Measurements from ENCODE around the gene ANKRD49. TPM values are rescaled to one million over a fixed set of nuclear protein-coding genes. Genes with fewer than 3 reads are reported as not detected.

Gene ANKRD49
- total RNA-seq, result 10 to 100 TPM; 24.2 to 28.1 TPM

DNA sequence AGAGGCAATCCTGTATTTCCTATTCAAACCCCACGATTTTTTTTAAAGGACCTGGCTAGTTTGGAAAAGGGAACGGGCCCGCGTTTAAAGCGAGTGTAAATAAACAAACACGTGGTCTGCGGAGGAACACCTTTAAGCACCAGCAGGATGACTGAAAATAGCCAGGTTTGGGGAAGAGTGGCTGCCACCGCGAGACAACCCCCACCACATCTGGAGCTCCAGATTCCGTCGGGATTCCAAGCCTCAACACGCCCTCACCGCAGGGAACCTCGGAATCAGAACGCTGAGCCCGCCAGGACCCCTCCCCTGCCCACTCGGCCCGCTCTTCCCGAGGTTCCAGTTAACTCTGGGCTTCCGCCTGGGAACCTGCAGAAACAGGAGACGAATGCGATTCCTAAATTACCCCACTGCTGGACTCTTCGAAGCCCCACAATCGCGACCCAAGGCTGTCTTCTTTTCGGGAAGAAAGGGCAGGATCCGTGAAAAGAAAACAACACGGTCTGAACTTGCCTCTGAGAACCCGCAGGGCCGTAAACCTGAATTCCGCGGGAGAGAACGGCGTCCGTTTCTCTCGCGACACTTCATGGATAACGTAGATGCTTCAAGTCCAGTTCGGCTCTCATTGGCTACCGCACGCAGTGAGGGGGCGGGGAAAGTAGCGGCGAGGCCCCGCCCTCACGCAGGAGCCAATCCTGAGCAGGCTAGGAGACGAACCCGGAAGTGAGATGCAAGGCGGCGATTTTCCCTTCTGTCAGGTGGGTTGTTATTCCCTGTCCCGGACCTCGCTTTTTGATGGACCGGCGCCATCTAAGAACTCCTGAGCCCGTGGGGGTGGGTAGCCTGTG is at the start of gene ANKRD49, which contains the start of gene MRE11:
Gene ANKRD49, plus strand, starts transcription at position 704 of the 845 bp plus-strand sequence. CDS start 2,710 bp downstream, outside the sequence.
Gene MRE11, minus strand, starts transcription at position 564 of the 845 bp plus-strand sequence. CDS start 1,043 bp downstream, outside the sequence.
- H3K4me1 Mint-ChIP-seq (ENCODE audit: low read depth), result peaks cover 31% of the 10 kb centered on the region
- H3K36me3 Mint-ChIP-seq (ENCODE audit: insufficient read depth in 2 of 2), result peaks cover 9 to 25% of the 10 kb centered on the region in 2 donors
- DNase-seq, result peak; percentile 96
- no peaks in the 10 kb centered on the region for H3K9me3 Mint-ChIP-seq
- H3K4me3 Mint-ChIP-seq, result peak within 1 kb of the TSS; percentile 94 to 96
- peak within 1 kb of the TSS; percentile 98 for H3K27ac Mint-ChIP-seq
- peak; percentile 100 for ATAC-seq (replicated peaks in 1 of 2)
- no peaks in the 10 kb centered on the region for H3K27me3 Mint-ChIP-seq (ENCODE audit: low read depth)

DNA sequence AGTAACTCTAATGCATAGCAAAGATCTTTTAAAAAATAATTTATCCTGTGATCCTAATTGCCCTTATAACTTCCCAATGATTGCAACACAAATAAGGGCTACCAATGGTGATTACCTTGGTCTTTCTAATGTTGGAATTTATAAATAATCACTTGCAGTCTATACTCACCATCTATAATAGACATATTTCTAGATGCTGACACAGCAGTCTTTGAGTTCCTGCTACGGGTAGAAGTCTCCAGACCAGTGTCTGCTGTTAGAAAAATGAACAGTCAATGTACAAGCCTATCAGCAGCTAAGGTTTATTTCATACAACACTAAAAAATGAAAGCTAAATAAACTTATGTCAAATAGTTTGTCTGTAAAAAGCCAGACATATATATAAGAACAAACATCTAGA is 48.1 kb upstream of the ANKRD49 start:
- no peak overlapping the region for H3K27ac Mint-ChIP-seq

DNA sequence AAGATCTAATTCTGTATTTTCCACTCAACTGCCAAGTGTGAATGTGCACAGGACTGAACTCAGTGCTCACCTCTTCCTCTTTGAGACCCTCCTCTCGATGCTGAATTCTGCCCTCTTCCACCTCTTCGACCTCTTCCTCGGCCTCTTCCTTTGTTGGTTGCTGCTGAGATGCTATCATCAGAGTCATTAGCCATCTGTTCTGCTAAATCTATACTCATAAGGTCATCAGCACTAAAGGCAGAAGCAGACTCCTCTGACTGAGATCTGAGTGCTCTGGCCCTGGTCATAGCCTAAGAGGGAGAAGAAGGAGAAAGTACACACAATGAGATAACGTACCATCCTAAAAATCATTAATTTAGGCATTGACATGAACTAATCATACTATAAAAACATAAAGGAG is 46.6 kb upstream of the ANKRD49 start:
- Mint-ChIP-seq H3K36me3 (ENCODE audit: insufficient read depth in 2 of 2) (peaks cover 6 to 27% of the 10 kb centered on the region in 2 donors), H3K4me3 (no peak overlapping the region), H3K4me1 (ENCODE audit: low read depth) (no peaks in the 10 kb centered on the region), H3K27me3 (ENCODE audit: low read depth) (no peaks in the 10 kb centered on the region), H3K9me3 (no peaks in the 10 kb centered on the region), H3K27ac (no peak overlapping the region)
- DNase-seq (no peak), ATAC-seq (replicated peaks in 1 of 2) (no peak)

More for the DNA sequence above, 48.1 kb upstream of the ANKRD49 start:
- Mint-ChIP-seq H3K27me3 (ENCODE audit: low read depth) (no peaks in the 10 kb centered on the region), H3K4me3 (no peak overlapping the region), H3K9me3 (no peaks in the 10 kb centered on the region), H3K4me1 (ENCODE audit: low read depth) (peaks cover 6% of the 10 kb centered on the region), H3K36me3 (ENCODE audit: insufficient read depth in 2 of 2) (peaks cover 9 to 32% of the 10 kb centered on the region in 2 donors)
- no peak for ATAC-seq (replicated peaks in 1 of 2)
- no peak for DNase-seq

DNA sequence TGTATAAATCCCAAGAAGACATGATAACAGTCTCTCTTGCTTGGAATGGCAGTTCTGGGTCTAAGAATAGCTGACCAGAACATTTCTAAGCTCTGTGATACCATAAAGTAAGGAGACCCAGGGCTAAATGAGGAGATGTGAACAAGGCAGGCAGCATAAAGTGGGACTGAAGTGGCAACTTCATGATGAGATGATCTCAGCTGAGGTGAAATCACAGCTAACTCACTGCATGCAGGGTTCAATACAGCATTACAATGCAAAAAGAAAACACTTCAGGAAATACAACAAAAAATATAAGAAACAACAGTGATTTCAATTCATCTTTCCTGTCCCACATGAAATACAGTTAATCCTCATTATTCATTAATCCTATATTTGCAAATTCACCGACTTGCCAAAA is 44.8 kb upstream of the ANKRD49 start:
- no peak overlapping the region for H3K27ac Mint-ChIP-seq
- peaks cover 10 to 24% of the 10 kb centered on the region in 2 donors for H3K36me3 Mint-ChIP-seq (ENCODE audit: insufficient read depth in 2 of 2)
- DNase-seq, result no peak

GRCh38 chr11:94449437-94449836 is 44.3 kb upstream of the ANKRD49 start:
- peak in 1 of 2 donors; percentile 30 for ATAC-seq (replicated peaks in 1 of 2)

More for the DNA sequence above, 44.8 kb upstream of the ANKRD49 start:
- ATAC-seq (replicated peaks in 1 of 2), result no peak
- Mint-ChIP-seq H3K9me3 (no peaks in the 10 kb centered on the region), H3K4me3 (no peak overlapping the region), H3K27me3 (ENCODE audit: low read depth) (no peaks in the 10 kb centered on the region), H3K4me1 (ENCODE audit: low read depth) (no peaks in the 10 kb centered on the region)

DNA sequence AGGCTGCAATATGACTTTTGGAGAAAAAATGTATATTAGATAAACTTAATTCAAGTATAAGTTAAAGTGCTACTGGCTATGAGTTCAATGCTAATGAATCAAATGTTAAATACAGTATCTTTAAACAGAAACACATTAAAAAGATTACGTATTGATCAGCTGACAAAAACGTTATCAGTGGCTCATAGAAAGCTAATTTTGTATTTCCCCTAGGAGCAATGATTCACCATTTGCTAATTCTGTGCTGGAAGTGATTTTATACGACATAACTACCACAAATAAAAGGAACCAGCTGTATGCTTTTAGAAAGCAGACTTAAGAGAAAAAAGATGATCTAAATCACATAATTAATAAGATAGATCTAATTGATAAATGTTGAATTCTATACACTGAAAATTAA is 43.7 kb upstream of the ANKRD49 start:
- DNase-seq (no peak), ATAC-seq (replicated peaks in 1 of 2) (no peak)
- Mint-ChIP-seq H3K27ac (no peak overlapping the region), H3K9me3 (no peaks in the 10 kb centered on the region), H3K4me3 (no peak overlapping the region), H3K4me1 (ENCODE audit: low read depth) (no peaks in the 10 kb centered on the region), H3K36me3 (ENCODE audit: insufficient read depth in 2 of 2) (peaks cover 8 to 22% of the 10 kb centered on the region in 2 donors), H3K27me3 (ENCODE audit: low read depth) (no peaks in the 10 kb centered on the region)

More at GRCh38 chr11:94449437-94449836, 44.3 kb upstream of the ANKRD49 start:
- H3K27ac Mint-ChIP-seq, result no peak overlapping the region
- H3K4me1 Mint-ChIP-seq (ENCODE audit: low read depth), result no peaks in the 10 kb centered on the region
- H3K4me3 Mint-ChIP-seq, result no peak overlapping the region
- no peaks in the 10 kb centered on the region for H3K9me3 Mint-ChIP-seq
- H3K27me3 Mint-ChIP-seq (ENCODE audit: low read depth), result no peaks in the 10 kb centered on the region
- DNase-seq, result no peak
- peaks cover 8 to 20% of the 10 kb centered on the region in 2 donors for H3K36me3 Mint-ChIP-seq (ENCODE audit: insufficient read depth in 2 of 2)

GRCh38 chr11:94452988-94453387 is 40.8 kb upstream of the ANKRD49 start:
- ATAC-seq (replicated peaks in 1 of 2) (no peak), DNase-seq (no peak)
- Mint-ChIP-seq H3K36me3 (ENCODE audit: insufficient read depth in 2 of 2) (peaks cover 7 to 20% of the 10 kb centered on the region in 2 donors), H3K27ac (no peak overlapping the region), H3K9me3 (no peaks in the 10 kb centered on the region), H3K4me3 (no peak overlapping the region), H3K4me1 (ENCODE audit: low read depth) (no peaks in the 10 kb centered on the region), H3K27me3 (ENCODE audit: low read depth) (no peaks in the 10 kb centered on the region)

DNA sequence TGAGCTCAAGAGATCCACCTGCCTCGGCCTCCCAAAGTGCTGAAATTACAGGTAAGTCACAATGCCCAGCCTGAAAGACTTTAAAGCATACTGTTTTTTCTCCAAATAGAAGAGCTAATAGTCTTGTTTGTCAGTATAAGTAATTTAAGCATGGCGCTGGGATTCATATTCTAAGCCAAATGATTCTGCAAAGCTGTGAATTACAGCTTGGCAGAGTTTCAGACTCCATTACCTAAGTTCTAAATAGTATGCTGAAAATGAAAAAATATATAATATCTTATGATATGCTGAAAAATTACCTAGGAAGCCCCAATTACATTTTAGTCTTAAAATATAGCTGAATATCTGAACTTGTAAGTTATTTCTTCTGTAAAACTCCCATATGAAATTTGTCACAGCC is 39.5 kb upstream of the ANKRD49 start:
- no peak overlapping the region for H3K27ac Mint-ChIP-seq
- peaks cover 7 to 18% of the 10 kb centered on the region in 2 donors for H3K36me3 Mint-ChIP-seq (ENCODE audit: insufficient read depth in 2 of 2)
- no peak for ATAC-seq (replicated peaks in 1 of 2)

GRCh38 chr11:94455861-94456260 is 37.9 kb upstream of the ANKRD49 start:
- Mint-ChIP-seq H3K9me3 (no peaks in the 10 kb centered on the region), H3K4me3 (no peak overlapping the region), H3K4me1 (ENCODE audit: low read depth) (peaks cover 7% of the 10 kb centered on the region), H3K27ac (no peak overlapping the region), H3K36me3 (ENCODE audit: insufficient read depth in 2 of 2) (peaks cover 10 to 28% of the 10 kb centered on the region in 2 donors), H3K27me3 (ENCODE audit: low read depth) (no peaks in the 10 kb centered on the region)
- ATAC-seq (replicated peaks in 1 of 2) (no peak), DNase-seq (no peak)

More for the DNA sequence above, 39.5 kb upstream of the ANKRD49 start:
- H3K4me3 Mint-ChIP-seq, result no peak overlapping the region
- DNase-seq, result no peak
- H3K27me3 Mint-ChIP-seq (ENCODE audit: low read depth), result no peaks in the 10 kb centered on the region
- H3K9me3 Mint-ChIP-seq, result no peaks in the 10 kb centered on the region
- H3K4me1 Mint-ChIP-seq (ENCODE audit: low read depth), result no peaks in the 10 kb centered on the region

DNA sequence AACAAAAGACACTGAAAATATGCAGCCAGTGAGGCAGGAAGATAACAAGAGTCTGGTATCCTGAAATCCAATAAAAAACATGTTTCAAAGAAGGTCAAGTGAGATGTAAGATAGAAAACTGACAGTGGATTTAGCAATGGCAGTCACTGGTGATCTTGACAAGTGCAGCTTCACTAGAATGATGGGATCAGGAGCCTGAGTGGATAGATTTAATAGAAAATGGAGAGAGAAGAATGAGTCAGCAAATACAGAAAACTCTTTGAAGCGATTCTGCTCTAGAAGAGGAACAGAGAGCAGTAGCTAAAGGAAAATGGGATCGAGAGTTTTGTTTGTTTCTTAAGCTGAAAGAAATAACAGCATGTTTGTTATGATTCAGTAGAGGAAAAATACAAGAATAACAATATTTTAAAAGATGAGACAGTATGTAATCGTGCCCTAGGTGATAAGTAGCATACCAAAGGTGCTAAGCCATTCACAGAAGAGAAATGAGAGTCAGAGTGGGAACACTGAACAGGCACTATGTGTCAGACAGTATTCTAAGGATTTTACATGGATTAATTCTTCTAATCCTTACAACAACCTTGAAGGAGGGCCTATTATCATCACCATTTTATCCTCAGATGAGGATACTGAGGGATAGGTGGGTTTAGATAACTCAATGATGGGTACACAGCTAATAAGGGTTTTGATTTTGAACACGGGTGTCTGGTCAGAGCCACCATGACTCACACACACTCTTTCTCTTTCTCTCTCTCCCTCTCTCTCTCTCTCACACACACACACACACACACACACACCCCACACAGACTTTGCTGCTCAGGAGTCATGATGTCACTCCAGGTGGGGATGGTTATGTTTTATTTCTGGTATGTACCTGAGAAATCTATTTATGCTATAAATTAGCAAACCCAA is 36.4 kb upstream of the ANKRD49 start:
- Mint-ChIP-seq H3K4me1 (ENCODE audit: low read depth) (peaks cover 7% of the 10 kb centered on the region), H3K27ac (no peak overlapping the region), H3K4me3 (no peak overlapping the region), H3K36me3 (ENCODE audit: insufficient read depth in 2 of 2) (peaks cover 10 to 40% of the 10 kb centered on the region in 2 donors), H3K27me3 (ENCODE audit: low read depth) (no peaks in the 10 kb centered on the region), H3K9me3 (no peaks in the 10 kb centered on the region)
- DNase-seq (no peak), ATAC-seq (replicated peaks in 1 of 2) (no peak)

- no peaks in the 10 kb centered on the region for H3K27me3 Mint-ChIP-seq (ENCODE audit: low read depth)
- ATAC-seq (replicated peaks in 1 of 2) (peak in 1 of 2 donors; percentile 26), DNase-seq (no peak)
- H3K9me3 Mint-ChIP-seq, result no peaks in the 10 kb centered on the region
- H3K4me1 Mint-ChIP-seq (ENCODE audit: low read depth), result peaks cover 7% of the 10 kb centered on the region
- H3K4me3 Mint-ChIP-seq, result no peak overlapping the region
- H3K36me3 Mint-ChIP-seq (ENCODE audit: insufficient read depth in 2 of 2), result peaks cover 8 to 48% of the 10 kb centered on the region in 2 donors
- H3K27ac Mint-ChIP-seq, result no peak overlapping the region
Observed at GRCh38 chr11:94459576-94459975, 34.2 kb upstream of the ANKRD49 start.

GRCh38 chr11:94469416-94469815 is 24.4 kb upstream of the ANKRD49 start:
- H3K4me3 Mint-ChIP-seq, result peak overlapping the region in 1 of 2 donors; percentile 54
- ATAC-seq (replicated peaks in 1 of 2) (peak; percentile 87 to 91), DNase-seq (no peak)
- H3K27me3 Mint-ChIP-seq (ENCODE audit: low read depth), result no peaks in the 10 kb centered on the region
- H3K4me1 Mint-ChIP-seq (ENCODE audit: low read depth), result peaks cover 28% of the 10 kb centered on the region
- peaks cover 9 to 33% of the 10 kb centered on the region in 2 donors for H3K36me3 Mint-ChIP-seq (ENCODE audit: insufficient read depth in 2 of 2)
- H3K9me3 Mint-ChIP-seq, result no peaks in the 10 kb centered on the region
- peak overlapping the region; percentile 36 for H3K27ac Mint-ChIP-seq

Measured in activated T-cell treated with anti-CD3 and anti-CD28 coated beads, Interleukin-2, amount 50 U/mL, for 72 hours (primary cell).